DND-41 (cell line): ENCODE data around the gene SLC39A8.

Experiments used
- EZH2 ChIP-seq: IDR thresholded peaks from 3 replicates; pipeline ENCODE4 v1.6.1; 2012; ENCODE audit warnings: borderline replicate concordance, low read depth, mild to moderate bottlenecking, moderate library complexity, low read length, inconsistent platforms; ENCODE audit not compliant: severe bottlenecking
- TF ChIP-seq, protein P1 (sequence below): IDR thresholded peaks from 2 replicates; pipeline ENCODE4 v1.5.1; 2012; ENCODE audit warnings: borderline replicate concordance, low read length, moderate library complexity, mild to moderate bottlenecking; ENCODE audit not compliant: poor library complexity, severe bottlenecking; ENCODE audit errors: extremely low read depth

DNA sequence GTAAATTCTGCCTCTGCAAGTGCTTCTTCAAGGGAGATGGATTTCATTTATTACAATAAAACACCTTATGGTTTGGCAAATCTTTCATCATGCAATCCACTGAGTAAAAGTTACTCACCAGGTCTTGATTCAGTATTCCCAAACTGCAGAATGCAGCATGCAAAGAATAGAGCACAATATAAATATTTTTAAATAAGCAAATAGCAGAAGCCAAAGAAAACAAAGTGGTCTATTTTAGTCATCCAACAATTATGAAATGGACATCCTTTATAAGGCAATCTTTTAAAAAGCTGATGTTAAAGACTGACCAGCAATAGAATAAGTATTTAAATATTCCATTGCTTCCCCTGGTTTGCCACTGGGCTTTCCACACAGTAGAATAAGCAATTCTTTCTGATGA, 59.5 kb downstream of the SLC39A8 start:
- no peak for TF ChIP-seq EZH2
- TF ChIP-seq, protein P1, sequence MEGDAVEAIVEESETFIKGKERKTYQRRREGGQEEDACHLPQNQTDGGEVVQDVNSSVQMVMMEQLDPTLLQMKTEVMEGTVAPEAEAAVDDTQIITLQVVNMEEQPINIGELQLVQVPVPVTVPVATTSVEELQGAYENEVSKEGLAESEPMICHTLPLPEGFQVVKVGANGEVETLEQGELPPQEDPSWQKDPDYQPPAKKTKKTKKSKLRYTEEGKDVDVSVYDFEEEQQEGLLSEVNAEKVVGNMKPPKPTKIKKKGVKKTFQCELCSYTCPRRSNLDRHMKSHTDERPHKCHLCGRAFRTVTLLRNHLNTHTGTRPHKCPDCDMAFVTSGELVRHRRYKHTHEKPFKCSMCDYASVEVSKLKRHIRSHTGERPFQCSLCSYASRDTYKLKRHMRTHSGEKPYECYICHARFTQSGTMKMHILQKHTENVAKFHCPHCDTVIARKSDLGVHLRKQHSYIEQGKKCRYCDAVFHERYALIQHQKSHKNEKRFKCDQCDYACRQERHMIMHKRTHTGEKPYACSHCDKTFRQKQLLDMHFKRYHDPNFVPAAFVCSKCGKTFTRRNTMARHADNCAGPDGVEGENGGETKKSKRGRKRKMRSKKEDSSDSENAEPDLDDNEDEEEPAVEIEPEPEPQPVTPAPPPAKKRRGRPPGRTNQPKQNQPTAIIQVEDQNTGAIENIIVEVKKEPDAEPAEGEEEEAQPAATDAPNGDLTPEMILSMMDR = no peak
